Measurements from ENCODE around the gene UBE2U.

The UBE2U gene

GRCh38 chr1:64295136-64295535, 91.7 kb downstream of the UBE2U start:
- ATAC-seq (no peak), DNase-seq (no peak)

- DNase-seq (no peak), ATAC-seq (no peak)
These were observed 92.1 kb downstream of the UBE2U start for GRCh38 chr1:64295561-64295960.

- no peak for ATAC-seq
These were observed 93.0 kb downstream of the UBE2U start for GRCh38 chr1:64296459-64296858.

GRCh38 chr1:64302194-64302593, 98.8 kb downstream of the UBE2U start:
- DNase-seq, result no peak
- no peak for ATAC-seq

More at GRCh38 chr1:64296459-64296858, 93.0 kb downstream of the UBE2U start:
- no peak for DNase-seq

GRCh38 chr1:64302971-64303370, 99.5 kb downstream of the UBE2U start:
- ATAC-seq (no peak), DNase-seq (no peak)

- DNase-seq, result no peak
- ATAC-seq, result no peak
These were observed 101.4 kb downstream of the UBE2U start for GRCh38 chr1:64304823-64305222.

- DNase-seq (no peak), ATAC-seq (no peak)
These were observed 105.4 kb downstream of the UBE2U start for GRCh38 chr1:64308866-64309265.

GRCh38 chr1:64309431-64309831, 106.0 kb downstream of the UBE2U start:
- ATAC-seq (no peak), DNase-seq (no peak)

- DNase-seq (no peak), ATAC-seq (no peak)
These were observed 107.3 kb downstream of the UBE2U start for GRCh38 chr1:64310760-64311159.

- DNase-seq (no peak), ATAC-seq (no peak)
These were observed 109.0 kb downstream of the UBE2U start for GRCh38 chr1:64312431-64312830.

GRCh38 chr1:64315402-64315801, 112.0 kb downstream of the UBE2U start:
- ATAC-seq (no peak), DNase-seq (no peak)

Measured in stimulated activated naive CD8-positive, alpha-beta T cell treated with anti-CD3 and anti-CD28 coated beads, Interleukin-15, Interleukin-2, amounts not matched to agents 100 U/mL and 50 U/mL, for 24 hours (primary cell).